K562 (cell line): Measurements from ENCODE around the gene PDLIM4. TPM values are rescaled to one million over a fixed set of nuclear protein-coding genes. Genes with fewer than 3 reads are reported as not detected.

ENCODE experiments used
- ATAC-seq: fragments of 200-7000 bp; cut with Tn5 transposase; 3 replicates; pipeline ENCODE4 v1.9.1; 2020; ENCODE audit warnings: moderate library complexity
- BruUV-seq: library from RNA; stranded (reverse); fragments of 400-500 nt; replicated peaks from 2 replicates; lab custom pipeline; 2021; lab: Mats Ljungman, UMichigan
- CTCF ChIA-PET: fragments of 300-600 bp; formaldehyde crosslinking; extraction: SDS; loops from one replicate; lab custom pipeline; 2021; ENCODE audit warnings: low intra/inter-chr PET ratio; lab: Yijun Ruan, JAX
- POLR2A ChIA-PET: fragments of 300-600, 350-650 bp; sonication (Branson Sonifier 250); formaldehyde crosslinking; extraction: SDS; loops from one replicate; lab custom pipeline; 2021; ENCODE audit warnings: antibody characterized with exemption, inconsistent platforms; lab: Yijun Ruan, JAX
- DNase-seq, 4 experiments: peaks; one replicate each; pipeline versions ENCODE4 v3.0.0 to v3.0.0-alpha.2; 2011 to 2018; ENCODE audit warnings: low spot score in 3 of 4, mixed read lengths in 3 of 4; ENCODE audit errors: extremely low read depth in 1 of 4
- FAIRE-seq: peaks from 2 replicates; lab custom pipeline; 2011; peaks lifted over from hg19 to GRCh38; lab: Jason Lieb, UNC
- H2AFZ ChIP-seq: 2 replicates; pipeline ENCODE4 v1.6.0; 2011; ENCODE audit warnings: low read depth, low read length, control low read depth, inconsistent platforms
- H3K27ac ChIP-seq: fragments of 200-600 bp; 3 replicates; pipeline ENCODE4 v1.8.0; 2011; ENCODE audit warnings: low read depth, mild to moderate bottlenecking, control low read depth, inconsistent platforms, low read length, moderate library complexity, mixed read lengths; ENCODE audit errors: extremely low read depth
- H3K27me3 ChIP-seq, 2 experiments: fragments of 300-600 bp in 1 of 2; 2 replicates in 1 of 2; 3 replicates in 1 of 2; pipeline versions ENCODE4 v1.6.0 to v1.8.0; 2011; ENCODE audit warnings: inconsistent platforms in 2 of 2, low read length in 2 of 2, mild to moderate bottlenecking in 1 of 2, mixed read lengths in 1 of 2, moderate library complexity in 1 of 2; ENCODE audit not compliant: control insufficient read depth in 2 of 2, insufficient read depth in 2 of 2
- H3K36me3 ChIP-seq: fragments of 300-600 bp; 3 replicates; pipeline ENCODE4 v1.8.0; 2011; ENCODE audit warnings: mild to moderate bottlenecking, low read length, inconsistent platforms; ENCODE audit not compliant: control insufficient read depth, insufficient read depth
- H3K4me1 ChIP-seq, 2 experiments: fragments of 200-600 bp in 1 of 2; replicated peaks in 1 of 2; 2 replicates in 1 of 2; 3 replicates in 1 of 2; pipeline versions ENCODE4 v1.5.1 to v1.8.0; 2011; ENCODE audit warnings: inconsistent platforms in 2 of 2, low read length in 2 of 2, mild to moderate bottlenecking in 1 of 2, mixed read lengths in 1 of 2, moderate library complexity in 1 of 2; ENCODE audit not compliant: control insufficient read depth in 2 of 2, insufficient read depth in 2 of 2
- H3K4me2 ChIP-seq: 2 replicates; pipeline ENCODE4 v1.6.1; 2011; ENCODE audit warnings: low read length, control low read depth, inconsistent platforms, mixed read lengths; ENCODE audit not compliant: insufficient read depth
- H3K4me3 ChIP-seq: fragments of 200-600 bp; sonication (generic), shearing (Covaris generic); 2 replicates; pipeline ENCODE4 v1.5.1; 2016; ENCODE audit warnings: control low read depth, inconsistent platforms
- H3K79me2 ChIP-seq: fragments of 200-600 bp; 3 replicates; pipeline ENCODE4 v1.8.0; 2011; ENCODE audit warnings: low read length, inconsistent platforms; ENCODE audit not compliant: control insufficient read depth, insufficient read depth
- H3K9ac ChIP-seq, 2 experiments: 2 replicates each; pipeline versions ENCODE4 v1.6.0 to v1.6.1; 2011; ENCODE audit warnings: low read depth in 2 of 2, low read length in 2 of 2, control low read depth in 1 of 2, inconsistent platforms in 1 of 2, mild to moderate bottlenecking in 1 of 2, mixed read lengths in 1 of 2; ENCODE audit not compliant: insufficient read depth in 1 of 2
- H3K9me1 ChIP-seq: one replicate; pipeline ENCODE4 v1.6.0; 2011; ENCODE audit warnings: inconsistent platforms, mild to moderate bottlenecking, low read length, moderate library complexity; ENCODE audit not compliant: control insufficient read depth, insufficient read depth
- H3K9me3 ChIP-seq: replicated peaks from 2 replicates; pipeline ENCODE4 v1.5.1; 2011; ENCODE audit warnings: low read depth, low read length, inconsistent platforms; ENCODE audit not compliant: control insufficient read depth, insufficient read depth
- H4K20me1 ChIP-seq: replicated peaks from 2 replicates; pipeline ENCODE4 v1.6.1; 2011; ENCODE audit warnings: low read length, inconsistent platforms, mixed read lengths; ENCODE audit not compliant: control insufficient read depth, insufficient read depth
- HMG20B ChIP-seq: fragments of 250-450 bp; sonication (Bioruptor Pico); IDR thresholded peaks from 2 replicates; pipeline ENCODE4 v1.5.0; 2021; ENCODE audit warnings: mild to moderate bottlenecking
- KDM5B ChIP-seq: fragments of 200-600 bp; sonication (generic); IDR thresholded peaks from 2 replicates; pipeline ENCODE4 v1.6.1; 2012; ENCODE audit warnings: low read depth, mild to moderate bottlenecking, moderate library complexity, low read length, control low read depth, inconsistent platforms; ENCODE audit not compliant: insufficient replicate concordance
- KLF10 ChIP-seq: fragments of 250-450 bp; sonication (Bioruptor Pico); IDR thresholded peaks from 2 replicates; pipeline ENCODE4 v1.6.1; 2021; ENCODE audit warnings: matching md5 sums
- MBD2 ChIP-seq: sonication (generic); IDR thresholded peaks from 2 replicates; pipeline ENCODE4 v1.6.1; 2016; ENCODE audit warnings: low read depth, borderline replicate concordance
- MECOM ChIP-seq: fragments of 250-450 bp; sonication (Bioruptor Pico); IDR thresholded peaks from 2 replicates; pipeline ENCODE4 v1.8.0; 2022; ENCODE audit warnings: inconsistent platforms
- RBM14 ChIP-seq: fragments of 200-400 bp; formaldehyde crosslinking; IDR thresholded peaks from 2 replicates; pipeline ENCODE4 v1.6.1; 2018; ENCODE audit warnings: low read depth, mild to moderate bottlenecking, low read length, moderate library complexity, borderline replicate concordance; ENCODE audit not compliant: insufficient read depth
- SMARCC2 ChIP-seq: fragments of 450-650 bp; IDR thresholded peaks from 2 replicates; pipeline ENCODE4 v1.6.1; 2017; ENCODE audit warnings: antibody characterized with exemption, moderate library complexity, mild to moderate bottlenecking, low read depth
- ZBTB33 ChIP-seq: sonication (generic); formaldehyde crosslinking; IDR thresholded peaks from 2 replicates; pipeline ENCODE4 v1.8.1; 2023; ENCODE audit warnings: mild to moderate bottlenecking, missing genetic modification reagents
- ZC3H4 ChIP-seq: sonication (generic); formaldehyde crosslinking; IDR thresholded peaks from 2 replicates; pipeline ENCODE4 v1.9.0; 2021; ENCODE audit warnings: missing genetic modification reagents, borderline replicate concordance
- ZFX ChIP-seq: sonication (generic); formaldehyde crosslinking; IDR thresholded peaks from 2 replicates; pipeline ENCODE4 v1.8.0; 2022; ENCODE audit warnings: mild to moderate bottlenecking, missing genetic modification reagents, moderate library complexity
- WGBS: fragments of 100-300 bp; shearing (Covaris generic); methylation state at CpG from one replicate; pipeline ENCODE4 v1.1.6; 2016; ENCODE audit warnings: low coverage, mixed read lengths; ENCODE audit not compliant: insufficient coverage; ENCODE audit errors: missing lambda C conversion rate; 5-methylcytosine and 5-hydroxymethylcytosine counted together
- in situ Hi-C: fragments of 300-500 bp; cut with MboI; formaldehyde crosslinking; loops from 4 replicates; pipeline ENCODE4 v1.15.0; 2018; ENCODE audit warnings: inconsistent platforms, mixed read lengths
- intact Hi-C: fragments of 100-400 bp; cut with micrococcal nuclease; formaldehyde crosslinking; loops from 2 replicates; pipeline ENCODE4 v1.14.2; 2022
- polyA plus RNA-seq, 8 experiments: library from polyadenylated mRNA; depleted of rRNA in 4 of 8; stranded (reverse) in 5 of 8; unstranded in 3 of 8; fragments of >200 nt; fragmentation: Nextera tagmentation in 2 of 8; fragmentation: Illumina TruSeq in 1 of 8; extraction: Ambion mirVana in 2 of 8; extraction: Trizol in 1 of 8; gene quantifications; 2 replicates each; pipeline versions ENCODE4 v1.2.1 to v1.2.3, GENCODE V29; 2011 to 2014; ENCODE audit warnings: inconsistent platforms in 1 of 8, missing spikeins in 1 of 8
- total RNA-seq, 7 experiments: library from RNA; depleted of rRNA in 6 of 7; stranded (reverse); fragments of >200 nt in 6 of 7; fragmentation: Illumina TruSeq in 2 of 7; extraction: Trizol in 2 of 7; gene quantifications; 2 replicates each; pipeline versions ENCODE4 v1.2.1 to v1.2.3, GENCODE V29; 2011 to 2021; ENCODE audit warnings: low replicate concordance in 1 of 7

The PDLIM4 gene
- total and polyA plus RNA-seq, 9 of the 15 experiments (the other 6 are each of a cell fraction or from before 2014, with no cell fraction given) = 0.28 to 32.8 (median 13.1) TPM

DNA sequence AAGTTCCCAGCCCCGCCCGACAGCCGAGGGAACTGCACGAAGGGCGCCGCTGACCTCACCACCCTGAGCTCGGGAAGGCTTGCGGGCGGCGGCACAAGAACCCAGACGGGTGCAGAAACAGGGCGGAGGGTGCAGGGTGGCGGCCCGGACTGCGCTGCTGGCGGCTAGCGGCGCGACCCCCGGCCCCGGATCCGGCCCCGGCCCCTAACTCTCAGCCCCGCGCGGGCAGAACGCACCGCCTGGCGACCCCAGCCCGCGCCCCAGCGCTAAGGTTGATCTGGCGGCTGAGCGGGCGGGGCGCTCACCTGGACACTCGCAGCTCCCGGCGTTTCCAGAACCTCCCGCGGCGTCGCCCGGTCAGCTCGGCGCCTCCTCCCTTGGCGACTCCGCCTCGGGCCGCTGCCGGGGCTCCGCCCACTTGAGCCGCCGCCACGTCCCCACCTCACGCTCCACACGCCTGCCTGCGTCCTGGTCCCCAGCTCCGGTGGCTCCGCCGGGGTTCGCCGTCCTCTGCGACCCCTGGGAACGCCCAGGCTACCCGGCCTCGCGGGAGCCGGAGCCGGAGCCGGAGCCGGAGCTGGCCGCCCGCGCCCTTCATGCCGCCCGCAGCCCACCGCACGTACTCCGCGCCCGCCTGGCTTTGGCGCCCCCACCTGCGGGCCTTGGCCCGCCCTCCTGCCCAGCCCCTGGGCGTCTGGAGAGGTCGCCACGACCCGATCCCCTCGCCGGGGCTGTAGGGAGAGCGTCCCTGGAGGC is 29.8 kb upstream of the PDLIM4 start, which contains the start of gene P4HA2 (continued):
- TF ChIP-seq RBM14 (no peak), KLF10 (no peak), HMG20B (CRISPR knock-in tag) (no peak)
- TF ChIP-seq, all 486 proteins: peak for 81

DNA sequence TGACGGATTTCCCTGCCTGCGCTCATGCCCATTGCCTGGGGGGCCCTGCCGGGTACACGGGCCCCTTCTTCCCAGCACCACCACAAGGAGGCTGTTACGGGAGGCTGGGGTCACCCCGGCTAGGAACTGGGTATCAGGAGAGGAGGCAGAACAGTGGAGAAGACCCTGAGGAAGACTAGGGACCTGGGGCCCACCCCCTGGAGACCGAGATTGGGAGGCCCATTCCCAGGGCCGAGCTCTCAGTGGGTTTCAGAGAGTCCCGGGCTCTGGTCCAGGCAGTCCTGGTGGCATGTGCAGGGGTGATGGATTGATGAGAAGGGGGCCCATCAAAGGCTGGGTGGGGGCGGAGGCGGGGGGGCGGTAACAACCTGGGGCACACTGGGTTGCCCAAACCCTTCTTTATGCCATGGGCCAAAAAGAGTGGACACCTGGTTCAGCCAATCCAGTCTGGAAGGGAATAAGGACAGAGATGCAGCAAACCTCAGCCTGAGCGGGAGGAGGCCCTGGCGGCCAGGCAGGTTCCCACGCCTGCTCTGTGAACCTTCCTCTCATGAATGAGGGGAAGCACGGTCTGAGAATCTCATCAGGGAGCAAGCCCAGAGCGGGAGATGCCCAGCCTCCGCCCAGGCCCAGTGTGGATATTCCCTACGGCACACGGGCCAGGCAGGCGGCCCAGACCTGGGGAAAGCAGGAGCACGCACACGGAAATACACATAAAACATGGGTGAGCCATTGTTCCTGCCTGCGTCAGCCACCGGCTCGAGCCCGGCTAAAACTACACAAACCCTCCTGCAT is 29.1 kb upstream of the PDLIM4 start:
- no TSS peak for BruUV-seq
- H3K9ac ChIP-seq = peak overlapping the region; percentile 93 to 97
- POLR2A ChIA-PET = interaction anchor here (0.6 to 1.9 kb wide), 15 partner anchors 7 to 616 kb away, joined by 3 to 17 read pairs (median 5); no protein-coding TSS in a partner anchor

More for the DNA sequence above, 29.1 kb upstream of the PDLIM4 start:
- no peaks in the 10 kb centered on the region for H3K27me3 ChIP-seq
- H3K4me1 ChIP-seq = peaks cover 30 to 34% of the 10 kb centered on the region in 2 experiments
- FAIRE-seq (no peak), ATAC-seq (peak; percentile 1; the same call in 2 of the 3 replicates), DNase-seq (no peak)
- peak overlapping the region; percentile 76 for H3K4me3 ChIP-seq
- peak overlapping the region; percentile 90 for H2AFZ ChIP-seq
- peak overlapping the region; percentile 83 for H3K27ac ChIP-seq
- intact Hi-C loops = no loop called here
- H3K9me1 ChIP-seq = no peaks in the 10 kb centered on the region
- TF ChIP-seq SMARCC2 (0 out of 2 replicates have a peak, but pooled peaks have one; percentile 50), KDM5B (peak; percentile 39), ZFX (peak; percentile 76), ZBTB33 (CRISPR knock-in tag) (peak; percentile 66; the same call in 1 of the 2 replicates), MECOM (no peak), ZC3H4 (CRISPR knock-in tag) (peak; percentile 14; the same call in 1 of the 2 replicates), MBD2 (no peak)
- WGBS = 51% methylated on average over 21 of the region's 27 CpGs
- peak overlapping the region; percentile 88 for H3K4me2 ChIP-seq
- no peaks in the 10 kb centered on the region for H3K36me3 ChIP-seq
- no peaks in the 10 kb centered on the region for H3K9me3 ChIP-seq
- CTCF ChIA-PET = no interaction called here
- in situ Hi-C loops = no loop called here
- H4K20me1 ChIP-seq = peaks cover 8% of the 10 kb centered on the region; the same call in 1 of the 2 replicates
- peaks cover 14% of the 10 kb centered on the region; the same call in 1 of the 3 replicates for H3K79me2 ChIP-seq
